Astrocyte (in vitro differentiated cells and primary cell): ENCODE measurements around the gene CCT5. TPM values are rescaled to one million over a fixed set of nuclear protein-coding genes. Genes with fewer than 3 reads are reported as not detected.
A peak's percentile ranks its signal among the peaks of the same experiment; 100 is the strongest.
"Not testable (repeated sequence)": the region's sequence is repeated elsewhere in the genome, so short reads cannot be mapped to it uniquely, and the experiment has no call there.

Source experiments
- DNase-seq: peaks from one replicate; pipeline ENCODE4 v3.0.0-alpha.2; 2010; ENCODE audit warnings: low read depth
- FAIRE-seq: peaks from 2 replicates; lab custom pipeline; 2011; peaks lifted over from hg19 to GRCh38; lab: Jason Lieb, UNC
- H2AFZ ChIP-seq: 2 replicates; pipeline ENCODE4 v1.6.0; 2012; ENCODE audit warnings: low read depth, low read length, inconsistent platforms
- H3K27ac ChIP-seq: 2 replicates; pipeline ENCODE4 v1.5.1; 2011; ENCODE audit warnings: low read depth, low read length, inconsistent platforms
- H3K27me3 ChIP-seq: 2 replicates; pipeline ENCODE4 v1.6.0; 2011; ENCODE audit warnings: low read length, inconsistent platforms; ENCODE audit not compliant: insufficient read depth
- H3K36me3 ChIP-seq: 2 replicates; pipeline ENCODE4 v1.5.1; 2011; ENCODE audit warnings: low read length, inconsistent platforms; ENCODE audit not compliant: insufficient read depth
- H3K4me1 ChIP-seq: 2 replicates; pipeline ENCODE4 v1.5.1; 2011; ENCODE audit warnings: low read length, inconsistent platforms; ENCODE audit not compliant: insufficient read depth
- H3K4me2 ChIP-seq: 2 replicates; pipeline ENCODE4 v1.6.0; 2012; ENCODE audit warnings: low read length, inconsistent platforms
- H3K4me3 ChIP-seq: 2 replicates; pipeline ENCODE4 v1.5.1; 2011; ENCODE audit warnings: low read depth, mild to moderate bottlenecking, low read length, inconsistent platforms; ENCODE audit not compliant: insufficient read depth
- H3K79me2 ChIP-seq: 2 replicates; pipeline ENCODE4 v1.6.0; 2012; ENCODE audit warnings: mild to moderate bottlenecking, low read length, inconsistent platforms; ENCODE audit not compliant: insufficient read depth
- H3K9ac ChIP-seq: 2 replicates; pipeline ENCODE4 v1.6.0; 2012; ENCODE audit warnings: mild to moderate bottlenecking, low read length, inconsistent platforms
- H3K9me3 ChIP-seq: 2 replicates; pipeline ENCODE4 v1.5.1; 2012; ENCODE audit warnings: low read depth, mild to moderate bottlenecking, low read length, inconsistent platforms; ENCODE audit not compliant: insufficient read depth
- H4K20me1 ChIP-seq: 2 replicates; pipeline ENCODE4 v1.6.0; 2012; ENCODE audit warnings: low read length, inconsistent platforms; ENCODE audit not compliant: insufficient read depth
- H3K27ac Mint-ChIP-seq: one replicate; pipeline ENCODE4 v1.8.0; 2021; ENCODE audit warnings: mild to moderate bottlenecking, mixed read lengths; ENCODE audit not compliant: unreplicated experiment
- H3K27me3 Mint-ChIP-seq: one replicate; pipeline ENCODE4 v1.8.0; 2021; ENCODE audit warnings: low read depth, mixed read lengths; ENCODE audit not compliant: unreplicated experiment
- H3K36me3 Mint-ChIP-seq: one replicate; pipeline ENCODE4 v1.8.0; 2021; ENCODE audit warnings: low read depth, mixed read lengths; ENCODE audit not compliant: unreplicated experiment
- H3K4me1 Mint-ChIP-seq: one replicate; pipeline ENCODE4 v1.8.0; 2021; ENCODE audit warnings: low read depth, mixed read lengths; ENCODE audit not compliant: unreplicated experiment
- H3K4me3 Mint-ChIP-seq: one replicate; pipeline ENCODE4 v1.8.0; 2021; ENCODE audit warnings: mild to moderate bottlenecking, moderate library complexity, mixed read lengths; ENCODE audit not compliant: unreplicated experiment
- H3K9me3 Mint-ChIP-seq: one replicate; pipeline ENCODE4 v1.8.0; 2021; ENCODE audit warnings: mild to moderate bottlenecking, mixed read lengths; ENCODE audit not compliant: unreplicated experiment
- CTCF ChIP-seq: IDR thresholded peaks from 2 replicates; pipeline ENCODE4 v1.5.1; 2011; ENCODE audit warnings: low read depth, mild to moderate bottlenecking, inconsistent platforms, low read length, moderate library complexity; ENCODE audit not compliant: insufficient read depth
- EZH2 ChIP-seq: IDR thresholded peaks from 2 replicates; pipeline ENCODE4 v1.6.1; 2012; ENCODE audit warnings: mild to moderate bottlenecking, low read length, inconsistent platforms; ENCODE audit not compliant: insufficient read depth
- total RNA-seq: library from RNA; stranded (reverse); gene quantifications from 2 replicates; pipeline ENCODE4 v1.2.1, GENCODE V29; 2021

Gene CCT5
- total RNA-seq, 1 donor from 2014 or later = 276 TPM

DNA sequence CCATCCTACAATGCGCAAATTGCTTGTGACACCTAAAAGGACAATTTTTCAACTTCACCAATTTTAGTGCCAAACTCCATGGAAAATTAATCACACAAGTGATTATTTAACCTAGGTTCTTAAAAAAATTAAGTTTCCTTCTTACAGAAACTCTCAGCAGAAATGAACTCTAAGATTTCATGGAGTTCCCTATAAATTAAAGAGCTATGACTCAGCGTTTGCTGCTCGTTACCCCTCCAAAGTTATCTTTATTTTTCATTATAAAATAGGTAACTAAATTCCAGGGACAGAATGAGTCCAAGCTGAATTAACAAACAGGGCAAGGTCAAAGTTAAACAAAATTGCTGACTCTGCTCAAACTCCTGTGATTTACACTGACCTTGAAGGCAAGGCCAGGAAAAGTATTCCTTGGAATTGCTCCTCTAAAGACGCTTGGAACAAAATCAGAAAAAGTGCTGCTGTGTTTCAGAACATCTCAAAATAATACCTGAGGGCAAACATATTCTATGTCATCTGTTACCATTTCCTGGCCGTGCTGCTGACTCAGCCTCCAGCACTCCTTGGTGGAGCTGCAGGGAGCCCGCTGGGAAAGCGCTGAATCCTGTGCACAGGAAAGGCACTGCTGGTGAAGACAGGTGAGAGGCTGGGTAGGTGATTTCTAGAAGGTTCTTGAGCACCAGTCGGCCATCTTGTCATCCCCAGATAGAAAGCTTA lies 60.1 kb downstream of the CCT5 start:
- Histone ChIP-seq H3K27ac (no peak overlapping the region), H2AFZ (no peak overlapping the region), H3K4me2 (peak overlapping the region; percentile 40), H4K20me1 (peaks cover 5% of the 10 kb centered on the region), H3K9ac (no peak overlapping the region), H3K4me1 (peaks cover 11% of the 10 kb centered on the region), H3K79me2 (no peaks in the 10 kb centered on the region), H3K27me3 (no peaks in the 10 kb centered on the region), H3K4me3 (no peak overlapping the region), H3K9me3 (no peaks in the 10 kb centered on the region), H3K36me3 (no peaks in the 10 kb centered on the region)
- Mint-ChIP-seq H3K27ac (peak overlapping the region; percentile 30), H3K36me3 (no peaks in the 10 kb centered on the region), H3K9me3 (peaks cover 4% of the 10 kb centered on the region), H3K27me3 (peaks cover 7% of the 10 kb centered on the region), H3K4me1 (peaks cover 26% of the 10 kb centered on the region), H3K4me3 (no peak overlapping the region)
- DNase-seq = peak; percentile 48
- no peak for TF ChIP-seq CTCF
- TF ChIP-seq EZH2 = no peak
- FAIRE-seq = no peak

- Mint-ChIP-seq H3K27ac (peak overlapping the region; percentile 30), H3K4me1 (peaks cover 25% of the 10 kb centered on the region)
- Histone ChIP-seq H3K4me2 (peak overlapping the region; percentile 40), H3K4me1 (peaks cover 11% of the 10 kb centered on the region)
- H3K4me3 Mint-ChIP-seq, H2AFZ ChIP-seq, H3K9ac ChIP-seq, H3K27ac ChIP-seq, H4K20me1 ChIP-seq, H3K27me3 ChIP-seq, H3K4me3 ChIP-seq, FAIRE-seq, H3K79me2 ChIP-seq, H3K36me3 ChIP-seq, H3K27me3 Mint-ChIP-seq, H3K9me3 ChIP-seq, H3K36me3 Mint-ChIP-seq, H3K9me3 Mint-ChIP-seq: not testable (repeated sequence)
- DNase-seq = peak; percentile 40
Observed at GRCh38 chr5:10310835-10311570, 60.9 kb downstream of the CCT5 start.

GRCh38 chr5:10311595-10312425 lies 61.7 kb downstream of the CCT5 start:
- no peak for DNase-seq
- peaks cover 7% of the 10 kb centered on the region for H3K27me3 Mint-ChIP-seq
- H3K79me2 ChIP-seq = no peaks in the 10 kb centered on the region
- no peak overlapping the region for H3K27ac Mint-ChIP-seq
- no peaks in the 10 kb centered on the region for H3K36me3 ChIP-seq
- H3K9ac ChIP-seq = no peak overlapping the region
- FAIRE-seq = no peak
- H3K4me2 ChIP-seq = no peak overlapping the region
- H3K4me1 ChIP-seq = peaks cover 11% of the 10 kb centered on the region
- no peak overlapping the region for H2AFZ ChIP-seq
- no peak for TF ChIP-seq EZH2
- TF ChIP-seq CTCF = no peak
- peaks cover 6% of the 10 kb centered on the region for H3K9me3 Mint-ChIP-seq
- H3K36me3 Mint-ChIP-seq = no peaks in the 10 kb centered on the region
- H3K4me1 Mint-ChIP-seq = peaks cover 17% of the 10 kb centered on the region
- H3K9me3 ChIP-seq = no peaks in the 10 kb centered on the region
- no peak overlapping the region for H3K4me3 ChIP-seq
- no peaks in the 10 kb centered on the region for H3K27me3 ChIP-seq
- no peaks in the 10 kb centered on the region for H4K20me1 ChIP-seq
- peak overlapping the region; percentile 1 for H3K4me3 Mint-ChIP-seq
- H3K27ac ChIP-seq = no peak overlapping the region
